Activated CD8-positive, alpha-beta memory T cell treated with anti-CD3 and anti-CD28 coated beads, Interleukin-2, amount 10 ng/mL, durations not matched to agents 7 days and 5 days (primary cell): ENCODE measurements around the gene FOSL1. TPM values are rescaled to one million over a fixed set of nuclear protein-coding genes. Genes with fewer than 3 reads are reported as not detected.
"Not testable (repeated sequence)": the region's sequence is repeated elsewhere in the genome, so short reads cannot be mapped to it uniquely, and the experiment has no call there.

ENCODE experiments used
- ATAC-seq: fragments of 150-1000 bp; cut with Tn5 transposase; one replicate; pipeline ENCODE4 v1.10.0; 2021; ENCODE audit warnings: moderate library complexity
- CTCF ChIA-PET: fragments of 350-600 bp; sonication (Branson Sonifier 250); formaldehyde crosslinking; loops from one replicate; lab custom pipeline; 2021; ENCODE audit warnings: antibody characterized with exemption; lab: Charles Lee
- DNase-seq: peaks from one replicate; pipeline ENCODE4 v3.0.0-alpha.2; 2020
- H3K27ac Mint-ChIP-seq: one replicate; pipeline ENCODE4 v1.8.0; 2021; ENCODE audit warnings: mild to moderate bottlenecking, mixed read lengths
- H3K27me3 Mint-ChIP-seq: one replicate; pipeline ENCODE4 v1.8.0; 2021; ENCODE audit warnings: mixed read lengths
- H3K36me3 Mint-ChIP-seq: one replicate; pipeline ENCODE4 v1.8.0; 2021; ENCODE audit warnings: mild to moderate bottlenecking, mixed read lengths
- H3K4me1 Mint-ChIP-seq: one replicate; pipeline ENCODE4 v1.8.0; 2021; ENCODE audit warnings: mixed read lengths
- H3K4me3 Mint-ChIP-seq: one replicate; pipeline ENCODE4 v1.8.0; 2021; ENCODE audit warnings: mild to moderate bottlenecking, moderate library complexity, mixed read lengths
- H3K9me3 Mint-ChIP-seq: one replicate; pipeline ENCODE4 v1.8.0; 2022; ENCODE audit warnings: low read depth, mixed read lengths
- total RNA-seq, 2 experiments: library from RNA; stranded (reverse); gene quantifications; one replicate each; pipeline ENCODE4 v1.2.3, GENCODE V29; 2021

The FOSL1 gene
- total RNA-seq, 2 experiments from 2014 or later: 2.7 to 6.0 TPM

- Mint-ChIP-seq H3K27ac (no peak overlapping the region), H3K27me3 (peaks cover 7% of the 10 kb centered on the region), H3K4me1 (peaks cover 32% of the 10 kb centered on the region), H3K4me3 (no peak overlapping the region), H3K36me3 (no peaks in the 10 kb centered on the region), H3K9me3 (no peaks in the 10 kb centered on the region)
- ATAC-seq: no peak
- DNase-seq: no peak
- CTCF ChIA-PET: interaction anchor here (0.9 to 26.4 kb wide), 5 partner anchors 9 to 123 kb away, joined by 3 to 710 read pairs (median 4); partner anchors contain the start of genes CCDC85B, CFL1, CTSW and EFEMP2
Measured at GRCh38 chr11:65903068-65903481, 2.9 kb upstream of the FOSL1 start.

- Mint-ChIP-seq H3K36me3 (peaks cover 2% of the 10 kb centered on the region), H3K4me1 (peaks cover 51% of the 10 kb centered on the region), H3K4me3 (peak overlapping the region; percentile 55), H3K27me3 (peaks cover 3% of the 10 kb centered on the region), H3K9me3 (no peaks in the 10 kb centered on the region), H3K27ac (peak overlapping the region; percentile 64)
- no peak for ATAC-seq
- CTCF ChIA-PET: interaction anchor here (1.4 to 26.4 kb wide), 6 partner anchors 8 to 121 kb away, joined by 3 to 710 read pairs (median 8); partner anchors contain the start of genes AP5B1, CCDC85B, CFL1 and CTSW
- no peak for DNase-seq
Measured at GRCh38 chr11:65900899-65901180, 652 bp upstream of the FOSL1 start.

- Mint-ChIP-seq H3K4me3 (peak overlapping the region; percentile 72), H3K9me3 (no peaks in the 10 kb centered on the region), H3K4me1 (peaks cover 60% of the 10 kb centered on the region), H3K36me3 (peaks cover 4% of the 10 kb centered on the region), H3K27me3 (peaks cover 3% of the 10 kb centered on the region), H3K27ac (peak overlapping the region; percentile 70)
- CTCF ChIA-PET: interaction anchor here (1.4 to 26.4 kb wide), 6 partner anchors 10 to 188 kb away, joined by 3 to 710 read pairs (median 7); partner anchors contain the start of genes CCDC85B, CFL1, CTSW and EFEMP2
- peak; percentile 83 for DNase-seq
- peak; percentile 47 for ATAC-seq
Measured at GRCh38 chr11:65899356-65900124, 648 bp downstream of the FOSL1 start.

GRCh38 chr11:65898656-65899355, 1.4 kb downstream of the FOSL1 start:
- Mint-ChIP-seq H3K27ac (peak overlapping the region; percentile 81), H3K36me3 (peaks cover 4% of the 10 kb centered on the region), H3K9me3 (no peaks in the 10 kb centered on the region), H3K4me1 (peaks cover 67% of the 10 kb centered on the region), H3K4me3 (peak overlapping the region; percentile 73), H3K27me3 (peaks cover under 1% of the 10 kb centered on the region)
- ATAC-seq (no peak), DNase-seq (no peak)
- CTCF ChIA-PET: interaction anchor here (0.7 to 26.4 kb wide), 8 partner anchors 11 to 187 kb away, joined by 3 to 710 read pairs (median 4); partner anchors contain the start of genes CCDC85B, CFL1, CTSW and EFEMP2

- H3K4me1 Mint-ChIP-seq: peaks cover 69% of the 10 kb centered on the region
Measured at GRCh38 chr11:65897020-65897471, 3.1 kb downstream of the FOSL1 start.

GRCh38 chr11:65896034-65896999, 3.9 kb downstream of the FOSL1 start:
- CTCF ChIA-PET: interaction anchor here (1.6 to 26.4 kb wide), 4 partner anchors 9 to 32 kb away, joined by 3 to 710 read pairs (median 101); partner anchors contain the start of genes CCDC85B, CFL1, CTSW and EFEMP2
- peaks cover 62% of the 10 kb centered on the region for H3K4me1 Mint-ChIP-seq
- H3K27me3 Mint-ChIP-seq: no peaks in the 10 kb centered on the region

More at GRCh38 chr11:65897020-65897471, 3.1 kb downstream of the FOSL1 start:
- H3K4me3 Mint-ChIP-seq: no peak overlapping the region
- DNase-seq (no peak), ATAC-seq (no peak)
- H3K27ac Mint-ChIP-seq: peak overlapping the region; percentile 57
- H3K36me3 Mint-ChIP-seq: peaks cover 5% of the 10 kb centered on the region
- no peaks in the 10 kb centered on the region for H3K27me3 Mint-ChIP-seq
- CTCF ChIA-PET: interaction anchor here (1.6 to 26.4 kb wide), 4 partner anchors 9 to 31 kb away, joined by 3 to 710 read pairs (median 101); partner anchors contain the start of genes CCDC85B, CFL1, CTSW and EFEMP2
- H3K9me3 Mint-ChIP-seq: no peaks in the 10 kb centered on the region

GRCh38 chr11:65895482-65895981, 4.7 kb downstream of the FOSL1 start:
- ATAC-seq (no peak), DNase-seq (no peak)
- Mint-ChIP-seq H3K9me3 (no peaks in the 10 kb centered on the region), H3K4me1 (peaks cover 55% of the 10 kb centered on the region), H3K4me3 (no peak overlapping the region), H3K36me3 (peaks cover 5% of the 10 kb centered on the region), H3K27ac (peak overlapping the region; percentile 72), H3K27me3 (no peaks in the 10 kb centered on the region)
- CTCF ChIA-PET: interaction anchor here (1.6 to 26.4 kb wide), 4 partner anchors 8 to 33 kb away, joined by 3 to 710 read pairs (median 101); partner anchors contain the start of genes CCDC85B, CFL1, CTSW and EFEMP2

More at GRCh38 chr11:65896034-65896999, 3.9 kb downstream of the FOSL1 start:
- Mint-ChIP-seq H3K4me3 (no peak overlapping the region), H3K9me3 (no peaks in the 10 kb centered on the region), H3K36me3 (peaks cover 5% of the 10 kb centered on the region), H3K27ac (peak overlapping the region; percentile 51)
- DNase-seq: no peak
- ATAC-seq: no peak

- peaks cover 5% of the 10 kb centered on the region for H3K36me3 Mint-ChIP-seq
- peak; percentile 14 for ATAC-seq
- peaks cover 64% of the 10 kb centered on the region for H3K4me1 Mint-ChIP-seq
- no peaks in the 10 kb centered on the region for H3K27me3 Mint-ChIP-seq
- H3K9me3 Mint-ChIP-seq: no peaks in the 10 kb centered on the region
- peak overlapping the region; percentile 81 for H3K27ac Mint-ChIP-seq
- DNase-seq: peak; percentile 77
- CTCF ChIA-PET: interaction anchor here (0.6 to 26.4 kb wide), 10 partner anchors 6 to 399 kb away, joined by 3 to 710 read pairs (median 4); partner anchors contain the start of genes C11orf68, CCDC85B, CFL1 and CTSW
- peak overlapping the region; percentile 96 for H3K4me3 Mint-ChIP-seq
Measured at GRCh38 chr11:65894034-65894591, 6.1 kb downstream of the FOSL1 start.

GRCh38 chr11:65892661-65893317, 7.4 kb downstream of the FOSL1 start:
- H3K27me3 Mint-ChIP-seq: no peaks in the 10 kb centered on the region
- DNase-seq: peak; percentile 45
- peak overlapping the region; percentile 81 for H3K27ac Mint-ChIP-seq
- no peak for ATAC-seq
- CTCF ChIA-PET: interaction anchor here (0.7 to 26.4 kb wide), 13 partner anchors 5 to 96 kb away, joined by 3 to 710 read pairs (median 4); partner anchors contain the start of genes C11orf68, CCDC85B, CFL1 and CTSW
- H3K9me3 Mint-ChIP-seq: no peaks in the 10 kb centered on the region
- H3K4me3 Mint-ChIP-seq: peak overlapping the region; percentile 96
- H3K36me3 Mint-ChIP-seq: peaks cover 5% of the 10 kb centered on the region
- H3K4me1 Mint-ChIP-seq: peaks cover 69% of the 10 kb centered on the region

- not testable (repeated sequence) for H3K9me3 Mint-ChIP-seq
- DNase-seq: peak; percentile 67
Measured at GRCh38 chr11:65892137-65892540, 8.0 kb downstream of the FOSL1 start.

More at GRCh38 chr11:65892137-65892540, 8.0 kb downstream of the FOSL1 start:
- not testable (repeated sequence) for ATAC-seq, H3K27me3 Mint-ChIP-seq, H3K36me3 Mint-ChIP-seq
- Mint-ChIP-seq H3K4me1 (peaks cover 69% of the 10 kb centered on the region), H3K27ac (peak overlapping the region; percentile 81), H3K4me3 (peak overlapping the region; percentile 96)
- CTCF ChIA-PET: interaction anchor here (0.7 to 26.4 kb wide), 10 partner anchors 4 to 96 kb away, joined by 3 to 710 read pairs (median 9); partner anchors contain the start of genes CCDC85B, CFL1, CTSW and EFEMP2
